ENCODE data around the gene MEP1B. TPM values are rescaled to one million over a fixed set of nuclear protein-coding genes. Genes with fewer than 3 reads are reported as not detected.
"Not testable (repeated sequence)": the region's sequence is repeated elsewhere in the genome, so short reads cannot be mapped to it uniquely, and the experiment has no call there.

The MEP1B gene
- total RNA-seq, 4 donors from 2014 or later, result 0.23 TPM; not detected in 3

DNA sequence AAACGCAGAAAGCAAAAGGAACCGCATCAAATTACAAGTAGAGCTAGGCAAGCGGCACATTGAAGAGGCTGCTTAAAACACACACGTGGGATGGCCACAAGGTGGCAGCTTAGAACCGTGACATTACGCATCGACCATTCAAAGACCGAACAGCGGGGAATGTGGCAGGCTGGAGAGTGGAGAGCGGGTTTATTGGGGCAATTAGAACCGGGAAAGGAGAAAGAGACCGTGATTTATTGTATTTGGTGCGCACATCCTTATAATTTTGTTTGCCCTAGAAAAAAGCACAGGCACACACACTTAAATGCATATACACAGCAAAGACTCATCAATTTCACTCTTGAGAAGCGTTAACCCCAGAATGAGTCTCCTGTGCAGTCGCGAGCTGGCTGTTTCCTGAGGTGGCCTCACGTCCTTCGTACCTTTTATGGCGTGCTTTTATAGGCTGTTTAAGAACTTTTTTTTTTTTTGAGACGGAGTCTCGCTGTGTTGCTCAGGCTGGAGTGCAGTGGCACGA lies 31.7 kb upstream of the MEP1B start:
- Histone ChIP-seq H3K4me1 (peaks cover 5 to 11% (median 8%) of the 10 kb centered on the region in 4 donors), H3K36me3 (no peaks in the 10 kb centered on the region), H3K27ac (replicated peaks in 1 of 4) (no peak overlapping the region), H3K27me3 (no peaks in the 10 kb centered on the region), H3K9me3 (no peaks in the 10 kb centered on the region), H3K4me3 (peak overlapping the region; percentile 27 to 50 (median 40))
- WGBS, result 6% methylated on average over 22 of the region's 22 CpGs
- intact Hi-C loops (cut with DNase I), result loop anchor here (2.0 to 5.0 kb wide), 2 partner anchors 114 to 313 kb away; partner anchors contain the start of gene GAREM1
- DNase-seq (ENCODE audit: extremely low spot score), result peak; percentile 95
- peak in 1 of 2 donors; percentile 32 for TF ChIP-seq POLR2AphosphoS5 (IDR thresholded peaks at IDR 0.05)
- TF ChIP-seq POLR2A (IDR thresholded peaks at IDR 0.05; ENCODE audit: low read depth), result no peak
- TF ChIP-seq EP300 (IDR thresholded peaks at IDR 0.05), result no peak
- peak; percentile 84 to 86 (median 85) for TF ChIP-seq CTCF (IDR thresholded peaks at IDR 0.05)

- not testable (repeated sequence) for H3K9me3 ChIP-seq; H3K27me3 ChIP-seq; H3K36me3 ChIP-seq; H3K27ac ChIP-seq (replicated peaks in 1 of 4); DNase-seq (ENCODE audit: extremely low spot score)
- H3K4me3 ChIP-seq, result peak overlapping the region; percentile 27 to 50 (median 40)
- intact Hi-C loops (cut with DNase I), result loop anchor here (2.0 to 5.0 kb wide), 2 partner anchors 114 to 312 kb away; partner anchors contain the start of gene GAREM1
- WGBS, result 58% methylated on average over 9 of the region's 9 CpGs
- peaks cover 5 to 11% (median 8%) of the 10 kb centered on the region in 4 donors for H3K4me1 ChIP-seq
Measured at GRCh38 chr18:32158631-32159030, 31.2 kb upstream of the MEP1B start.

DNA sequence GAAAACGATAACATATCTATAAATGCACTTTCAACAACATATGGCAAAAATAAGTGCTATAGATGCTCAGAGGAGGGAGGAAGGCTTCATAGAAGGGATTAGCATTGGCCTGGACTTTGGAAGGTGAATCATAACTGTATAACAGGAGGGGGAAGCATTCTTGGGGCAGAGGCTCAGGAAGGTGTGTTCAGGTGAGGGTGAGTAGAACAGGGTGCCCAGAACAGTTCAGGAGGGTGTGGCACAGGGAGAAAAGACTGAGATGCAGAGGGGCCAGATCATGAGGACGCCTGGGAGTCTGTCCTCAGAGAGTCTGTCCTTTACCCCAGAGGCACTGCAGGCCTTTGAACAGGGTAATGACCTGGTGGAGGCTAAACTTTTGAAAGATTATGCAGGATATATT lies 29.3 kb upstream of the MEP1B start:
- no peak overlapping the region for H3K27ac ChIP-seq (replicated peaks in 1 of 4)
- no peak for TF ChIP-seq EP300 (IDR thresholded peaks at IDR 0.05)
- TF ChIP-seq POLR2A (IDR thresholded peaks at IDR 0.05; ENCODE audit: low read depth), result no peak
- no peak for TF ChIP-seq CTCF (IDR thresholded peaks at IDR 0.05)
- no peaks in the 10 kb centered on the region for H3K36me3 ChIP-seq
- peaks cover 5 to 11% (median 8%) of the 10 kb centered on the region in 4 donors for H3K4me1 ChIP-seq
- H3K4me3 ChIP-seq, result no peak overlapping the region
- intact Hi-C loops (cut with DNase I), result no loop called here
- H3K9me3 ChIP-seq, result no peaks in the 10 kb centered on the region
- 81% methylated on average over 2 of the region's 2 CpGs for WGBS
- H3K27me3 ChIP-seq, result no peaks in the 10 kb centered on the region
- DNase-seq (ENCODE audit: extremely low spot score), result no peak

DNA sequence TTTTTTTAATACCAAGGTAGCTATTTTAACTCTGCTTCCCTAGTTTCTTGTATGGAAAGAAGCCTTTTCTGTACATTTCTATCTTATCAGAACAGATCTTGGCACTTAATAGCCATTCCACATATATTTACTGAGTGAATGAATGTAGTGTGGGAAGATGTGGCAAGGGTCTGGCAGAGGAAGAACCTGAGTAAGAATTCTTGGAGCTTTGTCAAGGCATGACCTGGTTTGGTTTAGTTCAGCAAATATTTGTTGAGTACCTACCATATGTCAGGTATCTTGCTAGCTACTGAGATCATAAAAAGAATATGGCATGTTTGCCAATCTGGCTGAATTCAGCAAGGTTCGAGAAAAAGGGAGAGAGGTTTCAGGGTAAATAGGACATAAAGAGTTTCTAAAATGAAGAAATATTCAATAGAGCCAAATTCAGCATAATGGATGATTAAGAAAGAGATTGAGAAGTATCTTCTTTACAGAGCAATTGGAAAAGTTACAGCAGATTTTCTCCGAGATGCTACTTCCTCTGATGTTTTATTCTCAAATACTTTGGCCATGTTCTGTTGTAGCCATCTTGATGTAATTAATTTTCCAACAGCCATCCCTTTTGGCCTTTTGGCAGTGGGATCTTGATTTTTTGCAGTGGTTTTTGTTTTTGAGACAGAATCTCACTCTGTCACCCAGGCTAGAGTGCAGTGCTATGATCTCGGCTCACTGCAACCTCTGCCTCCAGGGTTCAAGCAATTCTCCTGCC lies 21.7 kb upstream of the MEP1B start:
- H3K4me3 ChIP-seq, result no peak overlapping the region
- intact Hi-C loops (cut with DNase I), result no loop called here
- no peaks in the 10 kb centered on the region for H3K9me3 ChIP-seq
- H3K27ac ChIP-seq (replicated peaks in 1 of 4), result no peak overlapping the region
- H3K36me3 ChIP-seq, result no peaks in the 10 kb centered on the region
- 68% methylated on average over 3 of the region's 3 CpGs for WGBS
- H3K4me1 ChIP-seq, result no peaks in the 10 kb centered on the region
- no peaks in the 10 kb centered on the region for H3K27me3 ChIP-seq
- TF ChIP-seq CTCF (IDR thresholded peaks at IDR 0.05) (no peak), POLR2AphosphoS5 (IDR thresholded peaks at IDR 0.05) (no peak)
- DNase-seq (ENCODE audit: extremely low spot score), result no peak

DNA sequence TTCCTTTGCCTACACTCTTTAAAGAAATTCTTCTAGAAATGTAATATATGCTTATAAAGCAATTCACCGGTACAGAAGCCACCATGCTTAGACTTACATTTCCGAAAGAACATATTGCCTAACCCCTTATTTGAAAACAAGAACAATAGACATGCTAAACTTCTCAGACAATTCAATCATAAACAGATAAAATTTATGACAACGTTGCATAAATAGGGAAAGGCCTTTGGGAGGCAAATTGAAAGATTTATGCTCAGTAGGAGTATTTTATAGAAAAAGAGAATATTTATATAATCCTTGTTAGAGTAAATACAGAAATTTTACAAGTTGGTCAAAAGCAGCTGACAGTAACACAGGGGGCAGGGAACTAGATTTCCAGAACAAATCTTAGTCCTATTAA lies 16.2 kb upstream of the MEP1B start:
- no peaks in the 10 kb centered on the region for H3K36me3 ChIP-seq
- no peak for TF ChIP-seq EP300 (IDR thresholded peaks at IDR 0.05)
- no peak for TF ChIP-seq POLR2A (IDR thresholded peaks at IDR 0.05; ENCODE audit: low read depth)
- TF ChIP-seq CTCF (IDR thresholded peaks at IDR 0.05), result no peak
- no peak for TF ChIP-seq POLR2AphosphoS5 (IDR thresholded peaks at IDR 0.05)
- no peaks in the 10 kb centered on the region for H3K9me3 ChIP-seq
- no peak overlapping the region for H3K27ac ChIP-seq (replicated peaks in 1 of 4)
- H3K27me3 ChIP-seq, result no peaks in the 10 kb centered on the region
- no peak overlapping the region for H3K4me3 ChIP-seq
- WGBS, result 88% methylated on average over 3 of the region's 3 CpGs
- DNase-seq (ENCODE audit: extremely low spot score), result no peak
- intact Hi-C loops (cut with DNase I), result no loop called here
- peaks cover 0 to 5% (median 0%) of the 10 kb centered on the region in 4 donors for H3K4me1 ChIP-seq

Measured in esophagus muscularis mucosa (tissue), 4 donors.